GM18499 (cell line): ENCODE data around the gene PRPF6.
"Not testable (repeated sequence)": the region's sequence is repeated elsewhere in the genome, so short reads cannot be mapped to it uniquely, and the experiment has no call there.

Experiments
- ATAC-seq: cut with Tn5 transposase; IDR thresholded peaks from one replicate; pipeline ENCODE4 v1.9.1; 2021; ENCODE audit warnings: moderate number of reproducible peaks; ENCODE audit not compliant: insufficient read depth, unreplicated experiment

PRPF6 gene

DNA sequence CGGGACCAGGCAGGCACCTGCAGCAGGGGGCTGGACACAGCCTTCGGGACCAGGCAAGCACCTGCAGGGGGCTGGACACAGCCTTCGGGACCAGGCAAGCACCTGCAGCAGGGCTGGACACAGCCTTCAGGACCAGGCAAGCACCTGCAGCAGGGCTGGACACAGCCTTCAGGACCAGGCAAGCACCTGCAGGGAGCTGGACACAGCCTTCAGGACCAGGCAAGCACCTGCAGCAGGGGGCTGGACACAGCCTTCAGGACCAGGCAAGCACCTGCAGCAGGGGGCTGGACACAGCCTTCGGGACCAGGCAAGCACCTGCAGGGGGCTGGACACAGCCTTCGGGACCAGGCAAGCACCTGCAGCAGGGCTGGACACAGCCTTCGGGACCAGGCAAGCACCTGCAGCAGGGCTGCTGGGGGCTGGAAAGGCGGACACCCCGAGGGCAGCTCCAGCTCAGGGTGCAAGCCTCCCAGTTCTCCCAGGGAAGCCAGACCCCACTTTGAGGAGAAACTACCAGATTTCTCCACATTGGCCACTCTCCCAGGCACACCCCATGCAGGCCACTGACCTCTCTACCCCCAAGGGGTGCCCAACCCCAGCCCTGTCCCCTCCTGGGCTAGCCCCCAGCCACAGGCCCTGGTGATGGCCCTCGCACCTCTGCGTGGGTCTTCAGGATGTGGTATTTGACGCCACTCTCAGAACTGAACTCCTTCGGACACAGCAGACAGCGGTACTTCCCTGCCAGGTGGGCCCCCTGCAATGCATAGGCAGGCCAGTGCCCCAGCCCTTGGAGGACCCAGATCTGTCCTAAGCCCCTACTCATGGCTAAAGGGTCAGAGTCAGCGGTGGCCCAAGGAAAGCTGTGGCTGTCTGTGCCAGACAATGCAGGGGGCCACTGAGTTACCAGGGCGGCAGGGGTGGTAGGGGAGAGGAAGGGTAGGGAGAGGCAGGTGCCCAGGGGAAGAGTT, 20.0 kb upstream of the PRPF6 start:
- not testable (repeated sequence) for ATAC-seq

GRCh38 chr20:63961664-63962425, 19.1 kb upstream of the PRPF6 start:
- ATAC-seq, result no peak

- no peak for ATAC-seq
These were observed 18.2 kb upstream of the PRPF6 start for GRCh38 chr20:63962426-63963347.

DNA sequence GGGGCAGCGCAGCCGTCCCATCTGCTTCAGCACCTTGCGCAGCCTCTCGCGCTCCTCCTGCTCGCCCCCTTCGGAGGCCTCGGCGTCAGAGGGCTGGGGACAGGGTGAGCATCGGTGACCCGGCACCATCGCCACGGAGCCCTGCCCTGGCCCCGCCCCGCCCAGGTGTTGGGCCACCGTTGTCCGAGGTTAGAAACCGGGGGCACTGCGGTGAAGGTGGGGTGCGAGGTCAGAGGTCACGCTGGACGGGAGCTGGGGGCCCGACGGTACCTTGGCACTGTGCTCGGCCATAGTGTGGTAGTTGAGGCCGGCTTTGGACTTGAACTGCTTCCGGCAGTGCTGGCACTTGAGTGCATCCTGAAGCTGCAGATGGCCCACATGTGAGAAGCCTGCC, 17.6 kb upstream of the PRPF6 start:
- ATAC-seq, result no peak

- no peak for ATAC-seq
These were observed 17.1 kb upstream of the PRPF6 start for GRCh38 chr20:63963784-63964301.

- ATAC-seq, result no peak
These were observed 16.5 kb upstream of the PRPF6 start for GRCh38 chr20:63964412-63964811.

DNA sequence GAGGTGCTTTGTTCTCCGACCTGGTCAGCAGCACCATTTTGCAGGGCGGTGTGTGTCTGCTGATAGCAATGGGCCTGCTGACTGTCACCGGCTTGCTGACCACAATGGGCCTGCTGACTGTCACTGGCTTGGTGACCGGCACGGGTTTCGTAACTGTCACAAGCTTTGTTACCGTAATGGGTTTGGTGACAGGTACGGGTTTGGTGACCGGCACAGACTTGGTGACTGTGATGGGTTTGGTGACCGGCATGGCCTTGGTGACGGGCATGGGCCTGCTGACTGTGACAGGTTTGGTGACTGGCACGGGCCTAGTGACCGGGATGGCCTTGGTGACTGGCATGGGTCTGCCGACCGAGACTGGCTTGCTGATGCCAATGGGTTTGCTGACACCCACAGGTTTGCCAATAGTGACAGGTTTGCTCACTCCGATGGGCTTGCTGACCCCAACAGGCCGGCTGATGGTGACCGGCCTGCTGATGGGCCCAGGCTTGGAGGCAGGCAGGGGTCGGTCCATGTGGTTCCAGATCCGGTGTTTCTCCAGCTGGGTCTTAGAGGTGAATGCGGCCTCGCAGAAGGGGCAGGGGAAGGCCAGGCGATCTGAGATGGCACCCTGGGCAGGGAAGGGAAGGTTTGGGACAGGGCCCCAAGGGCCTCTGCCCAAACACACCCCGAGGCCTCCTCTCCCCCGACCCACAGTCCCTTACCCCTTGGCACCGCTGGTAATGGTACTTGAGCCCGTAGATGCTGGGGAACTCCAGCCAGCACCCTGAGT, 14.6 kb upstream of the PRPF6 start:
- ATAC-seq, result no peak

- ATAC-seq, result no peak
These were observed 14.0 kb upstream of the PRPF6 start for GRCh38 chr20:63966944-63967322.

DNA sequence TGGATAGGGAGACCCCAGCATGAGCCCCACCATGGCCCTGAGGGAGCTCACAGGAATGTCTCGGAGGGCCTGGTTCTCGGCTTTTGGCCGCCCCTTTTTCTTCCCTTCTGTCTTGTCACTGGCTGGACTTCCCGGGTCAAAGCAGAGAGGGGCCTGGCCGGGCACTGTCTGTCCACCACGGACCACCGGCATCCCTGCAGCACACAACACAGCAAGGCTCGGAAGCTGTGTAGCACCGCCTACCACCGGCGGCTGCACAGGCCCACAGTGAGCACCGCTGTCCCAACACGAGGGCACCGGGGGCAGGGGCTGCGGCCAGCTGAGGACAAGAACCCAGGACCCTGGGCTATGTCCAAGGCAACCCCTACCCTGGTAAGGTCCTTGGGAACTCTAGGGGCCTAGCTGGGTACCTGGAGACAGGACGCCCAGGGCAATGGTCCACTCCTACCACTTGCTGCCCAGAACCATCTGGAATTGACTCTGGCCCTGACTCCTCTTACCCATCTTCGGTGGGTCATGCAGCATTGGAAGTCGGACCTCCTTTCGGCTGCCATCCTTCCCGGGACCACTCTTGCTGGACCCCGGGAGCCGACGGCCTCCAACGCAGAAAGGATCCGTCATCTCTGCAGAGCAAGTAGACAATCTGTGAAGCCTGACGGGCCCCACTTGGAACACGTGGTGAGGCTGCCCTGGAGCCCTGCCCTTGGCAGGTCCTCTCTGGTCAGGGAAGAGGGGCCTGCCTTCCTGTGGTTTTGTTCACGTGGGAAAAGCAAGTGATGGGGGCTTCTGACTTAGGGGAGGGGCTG, 13.4 kb upstream of the PRPF6 start:
- ATAC-seq, result no peak

- ATAC-seq, result no peak
These were observed 12.6 kb upstream of the PRPF6 start for GRCh38 chr20:63968136-63968927.

DNA sequence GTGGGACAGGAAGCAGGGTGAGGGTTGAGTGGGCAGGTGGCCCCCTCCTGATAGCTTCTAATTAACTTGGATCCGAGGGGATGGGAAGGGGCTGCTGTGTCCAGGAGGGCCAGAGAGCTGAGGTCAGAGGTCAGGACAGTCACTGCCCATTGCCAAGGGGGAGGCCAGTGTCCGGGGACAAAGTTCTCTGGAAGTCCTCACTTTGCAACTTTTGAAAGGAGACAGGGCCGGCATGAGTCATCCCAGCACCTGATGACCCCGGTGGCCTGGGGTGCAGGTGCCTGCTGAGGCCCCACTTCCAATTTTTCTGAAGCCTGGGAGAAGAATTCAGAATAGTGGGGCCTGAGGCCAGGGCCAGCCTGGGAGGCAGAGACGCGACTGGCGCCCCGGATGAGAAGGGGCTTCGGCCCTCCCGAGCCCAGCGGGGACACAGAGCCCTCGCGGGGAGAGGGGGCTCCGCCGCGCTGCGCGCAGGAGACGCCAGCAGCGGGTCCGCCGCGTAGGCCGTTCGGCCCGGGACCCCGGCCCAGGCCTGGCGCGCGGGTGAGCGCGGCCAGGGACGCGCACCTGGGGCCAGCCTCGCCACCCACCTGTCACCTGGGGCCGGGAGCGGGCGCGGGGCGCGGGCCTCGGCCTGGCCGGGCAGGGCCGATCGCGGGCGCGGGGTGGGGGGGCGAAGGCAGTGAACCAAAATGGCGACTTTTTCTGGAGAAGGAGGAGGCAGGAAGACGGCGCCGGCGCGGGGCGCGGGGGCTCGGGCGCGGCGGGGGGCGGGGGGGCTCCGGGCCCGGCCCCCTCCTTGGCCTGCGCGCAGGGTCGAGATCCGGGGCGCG, 11.8 kb upstream of the PRPF6 start:
- ATAC-seq, result no peak

- ATAC-seq, result no peak
These were observed 10.9 kb upstream of the PRPF6 start, which contains the start of gene ZNF512B for GRCh38 chr20:63969838-63970713. Gene ZNF512B (minus strand): TSS chr20:63969930. CDS start chr20:63967950, 1,980 bp downstream.

GRCh38 chr20:63970714-63971431, 10.1 kb upstream of the PRPF6 start:
- ATAC-seq, result no peak

GRCh38 chr20:63971960-63972311, 9.0 kb upstream of the PRPF6 start:
- not testable (repeated sequence) for ATAC-seq
